SK-N-SH (cell line): ENCODE data around the gene PADI2. TPM values are rescaled to one million over a fixed set of nuclear protein-coding genes. Genes with fewer than 3 reads are reported as not detected.

Source experiments
- CTCF ChIA-PET: fragments of 300-600, 350-600 bp; formaldehyde crosslinking; extraction: SDS; loops from one replicate; lab custom pipeline; 2021; lab: Yijun Ruan, JAX
- POLR2A ChIA-PET: fragments of 350-600 bp; sonication (Branson Sonifier 250); formaldehyde crosslinking; extraction: SDS; loops from one replicate; lab custom pipeline; 2020; ENCODE audit warnings: antibody characterized with exemption, inconsistent platforms; lab: Yijun Ruan, JAX
- DNase-seq: peaks from one replicate; pipeline ENCODE4 v3.0.0; 2012
- H2AFZ ChIP-seq: fragments of 200-600 bp; sonication (generic); 2 replicates; pipeline ENCODE4 v1.8.1; 2016; ENCODE audit warnings: antibody characterized with exemption, mild to moderate bottlenecking, low read depth
- H3F3A ChIP-seq: fragments of 200-600 bp; sonication (generic); replicated peaks from 2 replicates; pipeline ENCODE3; 2016; ENCODE audit warnings: antibody characterized with exemption, mild to moderate bottlenecking; ENCODE audit not compliant: insufficient read depth
- H3K27ac ChIP-seq, 2 experiments: fragments of 200-500 bp in 1 of 2; fragments of 200-600 bp in 1 of 2; sonication (Bioruptor generic) in 1 of 2; sonication (generic), shearing (Covaris generic) in 1 of 2; 2 replicates each; pipeline versions ENCODE4 v1.5.1 to v1.6.1; 2014 to 2016; ENCODE audit warnings: low read depth in 2 of 2, inconsistent platforms in 1 of 2, low read length in 1 of 2, mild to moderate bottlenecking in 1 of 2, mixed read lengths in 1 of 2
- H3K27me3 ChIP-seq: fragments of 200-600 bp; sonication (generic), shearing (Covaris generic); 2 replicates; pipeline ENCODE4 v1.6.1; 2016; ENCODE audit warnings: mixed run types; ENCODE audit not compliant: insufficient read depth
- H3K36me3 ChIP-seq, 2 experiments: fragments of 200-500 bp in 1 of 2; fragments of 200-600 bp in 1 of 2; sonication (Bioruptor generic) in 1 of 2; sonication (generic) in 1 of 2; replicated peaks in 1 of 2; 2 replicates each; pipeline versions ENCODE3 to v1.5.1; 2014 to 2016; ENCODE audit warnings: low read length in 1 of 2, mild to moderate bottlenecking in 1 of 2; ENCODE audit not compliant: insufficient read depth in 2 of 2, control insufficient read depth in 1 of 2
- H3K4me1 ChIP-seq, 2 experiments: fragments of 200-500 bp in 1 of 2; fragments of 200-600 bp in 1 of 2; sonication (Bioruptor generic) in 1 of 2; sonication (generic), shearing (Covaris generic) in 1 of 2; 2 replicates each; pipeline versions ENCODE4 v1.5.1 to v1.6.1; 2014 to 2016; ENCODE audit warnings: low read depth in 1 of 2, low read length in 1 of 2, mixed run types in 1 of 2; ENCODE audit not compliant: insufficient read depth in 2 of 2, control insufficient read depth in 1 of 2
- H3K4me2 ChIP-seq: fragments of 200-600 bp; sonication (generic), shearing (Covaris generic); 2 replicates; pipeline ENCODE4 v1.6.1; 2017; ENCODE audit warnings: mixed run types
- H3K4me3 ChIP-seq, 2 experiments: fragments of 200-500 bp in 1 of 2; fragments of 200-600 bp in 1 of 2; sonication (Bioruptor generic) in 1 of 2; sonication (generic), shearing (Covaris generic) in 1 of 2; 2 replicates each; pipeline versions ENCODE4 v1.5.1 to v1.8.1; 2014 to 2016; ENCODE audit warnings: low read depth in 2 of 2, inconsistent platforms in 1 of 2, low read length in 1 of 2, mild to moderate bottlenecking in 1 of 2, mixed read lengths in 1 of 2, moderate library complexity in 1 of 2
- H3K79me2 ChIP-seq: fragments of 200-600 bp; sonication (generic); 2 replicates; pipeline ENCODE4 v1.8.1; 2017; ENCODE audit warnings: mild to moderate bottlenecking; ENCODE audit not compliant: insufficient read depth
- H3K9ac ChIP-seq: fragments of 200-600 bp; sonication (generic); 2 replicates; pipeline ENCODE4 v1.6.1; 2017; ENCODE audit warnings: mixed run types
- H3K9me2 ChIP-seq: fragments of 200-600 bp; sonication (generic); 2 replicates; pipeline ENCODE4 v1.6.1; 2017; ENCODE audit warnings: mixed run types
- H3K9me3 ChIP-seq: fragments of 200-600 bp; sonication (generic); 2 replicates; pipeline ENCODE4 v1.6.1; 2017; ENCODE audit warnings: mixed run types, mild to moderate bottlenecking, moderate library complexity
- H4K20me1 ChIP-seq: fragments of 200-600 bp; sonication (generic); 2 replicates; pipeline ENCODE4 v1.6.1; 2017; ENCODE audit warnings: mild to moderate bottlenecking, mixed run types; ENCODE audit not compliant: insufficient read depth
- CHD2 ChIP-seq: fragments of 150-350 bp; IDR thresholded peaks from 2 replicates; pipeline ENCODE4 v1.6.1; 2018; ENCODE audit warnings: low read length; ENCODE audit not compliant: partially characterized antibody
- EZH2phosphoT487 ChIP-seq: fragments of 200-600 bp; sonication (generic); IDR thresholded peaks from 2 replicates; pipeline ENCODE4 v1.6.1; 2017; ENCODE audit warnings: low read depth, mixed run types, mild to moderate bottlenecking, antibody characterized with exemption, moderate library complexity, borderline replicate concordance
- FOXM1 ChIP-seq: IDR thresholded peaks from 2 replicates; pipeline ENCODE4 v1.4.0; 2012; ENCODE audit warnings: low read depth, mild to moderate bottlenecking
- GATA2 ChIP-seq: sonication (generic); formaldehyde crosslinking; IDR thresholded peaks from 2 replicates; pipeline ENCODE4 v1.5.0; 2020; ENCODE audit warnings: mild to moderate bottlenecking, missing genetic modification reagents
- IRF3 ChIP-seq: fragments of 150-350 bp; IDR thresholded peaks from 2 replicates; pipeline ENCODE4 v1.6.1; 2016; ENCODE audit warnings: mild to moderate bottlenecking, low read depth, low read length
- JUND ChIP-seq: IDR thresholded peaks from 2 replicates; pipeline ENCODE4 v1.4.0; 2012
- MAX ChIP-seq: IDR thresholded peaks from 2 replicates; pipeline ENCODE4 v1.4.0; 2012; ENCODE audit warnings: low read depth
- NRF1 ChIP-seq: IDR thresholded peaks from 2 replicates; pipeline ENCODE4 v1.6.1; 2012; ENCODE audit warnings: low read depth, mild to moderate bottlenecking, low read length
- POLR2AphosphoS5 ChIP-seq: IDR thresholded peaks from 2 replicates; pipeline ENCODE4 v1.6.1; 2012; ENCODE audit warnings: low read depth, low read length
- RAD21 ChIP-seq: IDR thresholded peaks from 2 replicates; pipeline ENCODE4 v1.6.1; 2012; ENCODE audit warnings: mild to moderate bottlenecking, low read length
- RCOR1 ChIP-seq: fragments of 150-350 bp; IDR thresholded peaks from 2 replicates; pipeline ENCODE4 v1.6.1; 2017; ENCODE audit warnings: antibody characterized with exemption, low read length
- RFX5 ChIP-seq: IDR thresholded peaks from 2 replicates; pipeline ENCODE4 v1.6.1; 2012; ENCODE audit warnings: mild to moderate bottlenecking, improper control_type of control experiment, low read length
- TAF1 ChIP-seq: IDR thresholded peaks from 2 replicates; pipeline ENCODE4 v1.6.1; 2012; ENCODE audit warnings: low read depth, mild to moderate bottlenecking, low read length, moderate library complexity, borderline replicate concordance
- TEAD4 ChIP-seq: IDR thresholded peaks from 2 replicates; pipeline ENCODE4 v1.4.0; 2012; ENCODE audit warnings: mild to moderate bottlenecking, borderline replicate concordance; ENCODE audit not compliant: insufficient read depth
- USF1 ChIP-seq: IDR thresholded peaks from 2 replicates; pipeline ENCODE4 v1.4.0; 2012; ENCODE audit warnings: low read depth, borderline replicate concordance
- USF2 ChIP-seq: fragments of 150-350 bp; IDR thresholded peaks from 2 replicates; pipeline ENCODE4 v1.6.1; 2017; ENCODE audit warnings: antibody characterized with exemption, low read length, low read depth, borderline replicate concordance
- WGBS: methylation state at CpG from one replicate; pipeline ENCODE4 v1.1.6; 2017; ENCODE audit warnings: low lambda C conversion rate; 5-methylcytosine and 5-hydroxymethylcytosine counted together
- polyA plus RNA-seq, 3 experiments: library from polyadenylated mRNA; depleted of rRNA; stranded (reverse); fragments of >200 nt; gene quantifications; 2 replicates each; pipeline ENCODE4 v1.2.3, GENCODE V29; 2012
- TF ChIP-seq, protein P1 (sequence below): IDR thresholded peaks from 2 replicates; pipeline ENCODE4; 2012

Gene PADI2
- polyA plus RNA-seq, 1 of the 3 experiments (the other 2 are of a cell fraction), result 0.58 TPM

- Histone ChIP-seq H2AFZ (no peak overlapping the region), H3K9me3 (no peaks in the 10 kb centered on the region), H3K9ac (no peak overlapping the region), H3K4me3 (no peak overlapping the region), H3F3A (no peaks in the 10 kb centered on the region), H3K27ac (no peak overlapping the region), H4K20me1 (no peaks in the 10 kb centered on the region), H3K27me3 (no peaks in the 10 kb centered on the region)
- WGBS, result 78% methylated on average over 10 of the region's 10 CpGs
- CTCF ChIA-PET, result interaction anchor here (2.1 kb wide), 1 partner anchor 16 kb away, joined by 11 read pairs; no protein-coding TSS in a partner anchor
- TF ChIP-seq CHD2 (no peak), USF2 (no peak), TAF1 (no peak), FOXM1 (no peak), RCOR1 (no peak), GATA2 (CRISPR knock-in tag) (no peak), RFX5 (no peak), MAX (no peak), JUND (no peak), POLR2AphosphoS5 (no peak), EZH2phosphoT487 (no peak), NRF1 (no peak), TEAD4 (no peak), USF1 (no peak), IRF3 (no peak), RAD21 (no peak)
- TF ChIP-seq, protein P1, sequence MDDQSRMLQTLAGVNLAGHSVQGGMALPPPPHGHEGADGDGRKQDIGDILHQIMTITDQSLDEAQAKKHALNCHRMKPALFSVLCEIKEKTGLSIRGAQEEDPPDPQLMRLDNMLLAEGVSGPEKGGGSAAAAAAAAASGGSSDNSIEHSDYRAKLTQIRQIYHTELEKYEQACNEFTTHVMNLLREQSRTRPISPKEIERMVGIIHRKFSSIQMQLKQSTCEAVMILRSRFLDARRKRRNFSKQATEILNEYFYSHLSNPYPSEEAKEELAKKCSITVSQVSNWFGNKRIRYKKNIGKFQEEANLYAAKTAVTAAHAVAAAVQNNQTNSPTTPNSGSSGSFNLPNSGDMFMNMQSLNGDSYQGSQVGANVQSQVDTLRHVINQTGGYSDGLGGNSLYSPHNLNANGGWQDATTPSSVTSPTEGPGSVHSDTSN, result no peak
- TF ChIP-seq, all 33 proteins: peak for 0
- POLR2A ChIA-PET, result no interaction called here
- Histone ChIP-seq H3K4me2 (no peak overlapping the region), H3K36me3 (no peaks in the 10 kb centered on the region), H3K9me2 (no peaks in the 10 kb centered on the region), H3K4me1 (no peaks in the 10 kb centered on the region), H3K79me2 (no peaks in the 10 kb centered on the region)
- DNase-seq, result no peak
Measured at GRCh38 chr1:17141441-17142197, 22.4 kb upstream of the PADI2 start.
